Stimulated activated CD4-positive, alpha-beta T cell treated with anti-CD3 and anti-CD28 coated beads, Interleukin-12 subunit alpha, Interleukin-12 subunit beta, amount 100 ng/mL, for 48 hours (primary cell): ENCODE measurements around the gene IFNAR2.
A peak's percentile ranks its signal among the peaks of the same experiment; 100 is the strongest.

Experiments
- DNase-seq, 3 donors: peaks; one replicate each; pipeline ENCODE4 v3.0.0-alpha.2; 2020; ENCODE audit warnings: low read depth in 2 of 3, low spot score in 1 of 3

IFNAR2 gene

GRCh38 chr21:33229784-33230544, at the start of gene IFNAR2:
TSS of gene IFNAR2 (plus strand) at chr21:33229938. CDS start at chr21:33241923, 11,985 bp downstream.
- DNase-seq: peak; percentile 51 to 72 (median 62)

GRCh38 chr21:33185852-33186251, 43.9 kb upstream of the IFNAR2 start:
- no peak for DNase-seq

- DNase-seq: no peak
Measured at GRCh38 chr21:33187276-33187675, 42.5 kb upstream of the IFNAR2 start.

GRCh38 chr21:33189237-33189636, 40.5 kb upstream of the IFNAR2 start:
- DNase-seq: no peak

- no peak for DNase-seq
Measured at GRCh38 chr21:33189824-33190223, 39.9 kb upstream of the IFNAR2 start.

GRCh38 chr21:33196941-33197374, 32.8 kb upstream of the IFNAR2 start:
- peak in 2 of 3 donors; percentile 35 to 65 for DNase-seq

- no peak for DNase-seq
Measured at GRCh38 chr21:33197496-33197895, 32.2 kb upstream of the IFNAR2 start.

GRCh38 chr21:33198346-33199099, 31.2 kb upstream of the IFNAR2 start:
- DNase-seq: no peak

- no peak for DNase-seq
Measured at GRCh38 chr21:33199100-33199464, 30.7 kb upstream of the IFNAR2 start.

GRCh38 chr21:33199516-33200217, 30.1 kb upstream of the IFNAR2 start:
- peak; percentile 55 to 81 (median 60) for DNase-seq

GRCh38 chr21:33201956-33202355, 27.8 kb upstream of the IFNAR2 start:
- DNase-seq: no peak

- DNase-seq: no peak
Measured at GRCh38 chr21:33202464-33203363, 27.0 kb upstream of the IFNAR2 start.

- no peak for DNase-seq
Measured at GRCh38 chr21:33203371-33203724, 26.4 kb upstream of the IFNAR2 start.

- DNase-seq: no peak
Measured at GRCh38 chr21:33205476-33205875, 24.3 kb upstream of the IFNAR2 start.

- no peak for DNase-seq
Measured at GRCh38 chr21:33206771-33207281, 22.9 kb upstream of the IFNAR2 start.

GRCh38 chr21:33207449-33208149, 22.1 kb upstream of the IFNAR2 start:
- DNase-seq: no peak

GRCh38 chr21:33208534-33208933, 21.2 kb upstream of the IFNAR2 start:
- no peak for DNase-seq

GRCh38 chr21:33211305-33211704, 18.4 kb upstream of the IFNAR2 start:
- DNase-seq: no peak

- no peak for DNase-seq
Measured at GRCh38 chr21:33211732-33212131, 18.0 kb upstream of the IFNAR2 start.
